ENCODE measurements around the gene CHKA. TPM values are rescaled to one million over a fixed set of nuclear protein-coding genes. Genes with fewer than 3 reads are reported as not detected.

Gene CHKA
- polyA plus RNA-seq, 1 donor (not counting 4 experiments of a cell fraction or from before 2014, with no cell fraction given), result 7.1 TPM

DNA sequence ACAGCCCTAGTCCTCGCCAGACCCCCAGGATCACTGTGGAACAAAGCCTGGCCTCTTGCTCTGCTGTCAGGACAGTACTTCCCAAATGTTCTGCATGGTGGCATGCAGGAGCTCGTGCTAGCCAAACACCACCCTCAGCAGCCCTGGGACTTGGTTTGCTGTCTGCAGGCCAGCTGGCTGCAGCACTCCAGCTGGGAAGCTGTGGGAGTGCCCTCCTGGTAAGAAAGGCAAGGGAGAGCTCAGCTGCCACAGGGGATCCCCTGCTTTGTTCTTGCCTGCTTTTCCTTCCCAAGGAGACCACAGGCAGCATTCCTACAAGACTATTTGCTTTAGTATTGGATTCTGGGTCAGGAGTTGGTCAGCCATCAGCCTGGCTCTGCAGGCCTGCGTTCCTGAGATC is 54.4 kb downstream of the CHKA start:
- dilution Hi-C loops (cut with MboI; ENCODE audit: extremely low pct_ligation_motif_present, low sequenced_read_pairs), result no loop called here
- TF ChIP-seq EZH2 (IDR thresholded peaks at IDR 0.05; ENCODE audit: low read length), result no peak
- TF ChIP-seq, protein P1, sequence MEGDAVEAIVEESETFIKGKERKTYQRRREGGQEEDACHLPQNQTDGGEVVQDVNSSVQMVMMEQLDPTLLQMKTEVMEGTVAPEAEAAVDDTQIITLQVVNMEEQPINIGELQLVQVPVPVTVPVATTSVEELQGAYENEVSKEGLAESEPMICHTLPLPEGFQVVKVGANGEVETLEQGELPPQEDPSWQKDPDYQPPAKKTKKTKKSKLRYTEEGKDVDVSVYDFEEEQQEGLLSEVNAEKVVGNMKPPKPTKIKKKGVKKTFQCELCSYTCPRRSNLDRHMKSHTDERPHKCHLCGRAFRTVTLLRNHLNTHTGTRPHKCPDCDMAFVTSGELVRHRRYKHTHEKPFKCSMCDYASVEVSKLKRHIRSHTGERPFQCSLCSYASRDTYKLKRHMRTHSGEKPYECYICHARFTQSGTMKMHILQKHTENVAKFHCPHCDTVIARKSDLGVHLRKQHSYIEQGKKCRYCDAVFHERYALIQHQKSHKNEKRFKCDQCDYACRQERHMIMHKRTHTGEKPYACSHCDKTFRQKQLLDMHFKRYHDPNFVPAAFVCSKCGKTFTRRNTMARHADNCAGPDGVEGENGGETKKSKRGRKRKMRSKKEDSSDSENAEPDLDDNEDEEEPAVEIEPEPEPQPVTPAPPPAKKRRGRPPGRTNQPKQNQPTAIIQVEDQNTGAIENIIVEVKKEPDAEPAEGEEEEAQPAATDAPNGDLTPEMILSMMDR (optimal IDR thresholded peaks at IDR 0.05 in 1 of 3, IDR thresholded peaks at IDR 0.05 in 1 of 3, conservative IDR thresholded peaks at IDR 0.05 in 1 of 3; ENCODE audit: extremely low read depth in 1 of 3, insufficient read depth in 2 of 3, low read length in 3 of 3), result no peak
- no peak overlapping the region for H2AFZ ChIP-seq (ENCODE audit: control insufficient read depth, low read length)
- no peaks in the 10 kb centered on the region for H3K4me1 ChIP-seq (ENCODE audit: control insufficient read depth, extremely low read depth, insufficient read depth, low read length)
- H3K27ac ChIP-seq (ENCODE audit: control insufficient read depth, insufficient read depth, low read length), result no peak overlapping the region
- no peaks in the 10 kb centered on the region for H3K9me3 ChIP-seq (ENCODE audit: control insufficient read depth, low read depth, low read length)
- H3K9me1 ChIP-seq (ENCODE audit: control insufficient read depth, extremely low read depth, insufficient read depth, low read length), result no peaks in the 10 kb centered on the region
- H3K36me3 ChIP-seq (ENCODE audit: control insufficient read depth in 2 of 2, extremely low read depth in 1 of 2, insufficient read depth in 2 of 2, low read length in 2 of 2), result peaks cover 3 to 7% of the 10 kb centered on the region in 2 experiments
- no peak overlapping the region for H3K4me2 ChIP-seq (ENCODE audit: control insufficient read depth, extremely low read depth, insufficient read depth, low read depth, low read length)
- H4K20me1 ChIP-seq (ENCODE audit: control insufficient read depth, extremely low read depth, insufficient read depth, low read length), result no peaks in the 10 kb centered on the region
- no peaks in the 10 kb centered on the region for H3K79me2 ChIP-seq (ENCODE audit: control insufficient read depth, insufficient read depth, low read length)
- no peak overlapping the region for H3K9ac ChIP-seq (ENCODE audit: control insufficient read depth, extremely low read depth, insufficient read depth, low read length)
- FAIRE-seq, result no peak
- no peaks in the 10 kb centered on the region for H3K27me3 ChIP-seq (ENCODE audit: control insufficient read depth, extremely low read depth, insufficient read depth, low read length)
- no peak overlapping the region for H3K4me3 ChIP-seq (ENCODE audit: control insufficient read depth in 2 of 3, extremely low read depth in 1 of 3, insufficient read depth in 2 of 3, low read depth in 1 of 3, low read length in 3 of 3)
- no peak for DNase-seq (ENCODE audit: low read depth, low spot score)

DNA sequence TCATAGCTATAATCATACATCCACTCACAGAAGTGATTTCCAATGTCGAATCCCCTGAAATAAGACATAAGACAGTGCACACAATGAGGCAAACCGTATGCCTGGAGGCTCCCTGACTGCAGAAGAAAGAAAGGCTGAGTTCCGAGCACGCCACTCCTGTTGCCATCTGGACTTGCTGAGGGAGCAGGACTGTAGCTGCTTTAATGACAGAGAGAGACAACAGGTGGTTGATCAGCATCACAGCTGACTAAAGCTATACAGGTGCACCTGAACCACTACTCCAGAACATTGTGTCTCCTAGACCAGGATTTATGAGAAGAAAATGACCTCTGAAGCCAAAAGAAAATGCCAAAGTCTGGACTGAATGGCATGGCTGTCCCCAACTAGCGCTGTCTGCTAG is 55.3 kb downstream of the CHKA start:
- Histone ChIP-seq H4K20me1 (ENCODE audit: control insufficient read depth, extremely low read depth, insufficient read depth, low read length) (no peaks in the 10 kb centered on the region), H3K36me3 (ENCODE audit: control insufficient read depth in 2 of 2, extremely low read depth in 1 of 2, insufficient read depth in 2 of 2, low read length in 2 of 2) (peaks cover 3 to 7% of the 10 kb centered on the region in 2 experiments), H3K4me1 (ENCODE audit: control insufficient read depth, extremely low read depth, insufficient read depth, low read length) (no peaks in the 10 kb centered on the region), H2AFZ (ENCODE audit: control insufficient read depth, low read length) (no peak overlapping the region), H3K27me3 (ENCODE audit: control insufficient read depth, extremely low read depth, insufficient read depth, low read length) (no peaks in the 10 kb centered on the region), H3K4me3 (ENCODE audit: control insufficient read depth in 2 of 3, extremely low read depth in 1 of 3, insufficient read depth in 2 of 3, low read depth in 1 of 3, low read length in 3 of 3) (no peak overlapping the region), H3K79me2 (ENCODE audit: control insufficient read depth, insufficient read depth, low read length) (no peaks in the 10 kb centered on the region), H3K9me3 (ENCODE audit: control insufficient read depth, low read depth, low read length) (no peaks in the 10 kb centered on the region), H3K9me1 (ENCODE audit: control insufficient read depth, extremely low read depth, insufficient read depth, low read length) (no peaks in the 10 kb centered on the region), H3K4me2 (ENCODE audit: control insufficient read depth, extremely low read depth, insufficient read depth, low read depth, low read length) (no peak overlapping the region), H3K9ac (ENCODE audit: control insufficient read depth, extremely low read depth, insufficient read depth, low read length) (no peak overlapping the region), H3K27ac (ENCODE audit: control insufficient read depth, insufficient read depth, low read length) (no peak overlapping the region)
- TF ChIP-seq EZH2 (IDR thresholded peaks at IDR 0.05; ENCODE audit: low read length), result no peak
- TF ChIP-seq, protein P1 (optimal IDR thresholded peaks at IDR 0.05 in 1 of 3, IDR thresholded peaks at IDR 0.05 in 1 of 3, conservative IDR thresholded peaks at IDR 0.05 in 1 of 3; ENCODE audit: extremely low read depth in 1 of 3, insufficient read depth in 2 of 3, low read length in 3 of 3), result no peak
- dilution Hi-C loops (cut with MboI; ENCODE audit: extremely low pct_ligation_motif_present, low sequenced_read_pairs), result no loop called here
- no peak for DNase-seq (ENCODE audit: low read depth, low spot score)
- no peak for FAIRE-seq
